IMR-90 (cell line): ENCODE measurements around the gene IRF2. TPM values are rescaled to one million over a fixed set of nuclear protein-coding genes. Genes with fewer than 3 reads are reported as not detected.

ENCODE experiments used
- ATAC-seq: fragments of 200-7000 bp; cut with Tn5 transposase; 2 replicates; pipeline ENCODE4 v1.9.1; 2020; ENCODE audit warnings: low read depth, mild to moderate bottlenecking, moderate library complexity
- BruUV-seq: library from RNA; stranded (reverse); fragments of 400-500 nt; replicated peaks from 2 replicates; lab custom pipeline; 2021; lab: Mats Ljungman, UMichigan
- CTCF ChIA-PET: fragments of 300-600 bp; formaldehyde crosslinking; extraction: SDS; loops from one replicate; lab custom pipeline; 2021; ENCODE audit warnings: antibody characterized with exemption; lab: Yijun Ruan, JAX
- POLR2A ChIA-PET: fragments of 300-600 bp; sonication (Branson Sonifier 250); formaldehyde crosslinking; loops from one replicate; lab custom pipeline; 2022; ENCODE audit warnings: antibody characterized with exemption; ENCODE audit not compliant: unreplicated experiment; lab: Charles Lee
- DNase-seq: peaks from one replicate; pipeline ENCODE4 v3.0.0; 2013
- H2AFZ ChIP-seq: replicated peaks from 2 replicates; pipeline ENCODE3; 2013; ENCODE audit warnings: low read length, mild to moderate bottlenecking; ENCODE audit not compliant: poor library complexity
- H2AK5ac ChIP-seq: 2 replicates; pipeline ENCODE4 v1.6.1; 2013; ENCODE audit warnings: low read depth, low read length, inconsistent platforms
- H2AK9ac ChIP-seq: replicated peaks from 2 replicates; pipeline ENCODE3; 2013; ENCODE audit warnings: mild to moderate bottlenecking, low read depth, low read length, moderate library complexity; ENCODE audit not compliant: poor library complexity
- H2BK120ac ChIP-seq: 2 replicates; pipeline ENCODE4 v1.6.1; 2013; ENCODE audit warnings: low read depth, low read length, inconsistent platforms
- H2BK15ac ChIP-seq: 3 replicates; pipeline ENCODE4 v1.6.1; 2013; ENCODE audit warnings: low read depth, low read length, inconsistent platforms
- H2BK20ac ChIP-seq: 2 replicates; pipeline ENCODE4 v1.6.1; 2013; ENCODE audit warnings: low read depth, mild to moderate bottlenecking, inconsistent platforms, low read length, moderate library complexity
- H2BK5ac ChIP-seq: 2 replicates; pipeline ENCODE4 v1.6.1; 2013; ENCODE audit warnings: mild to moderate bottlenecking, low read depth, low read length, inconsistent platforms; ENCODE audit not compliant: poor library complexity, severe bottlenecking
- H3K14ac ChIP-seq: replicated peaks from 2 replicates; pipeline ENCODE4 v1.6.1; 2013; ENCODE audit warnings: low read depth, low read length, inconsistent platforms
- H3K18ac ChIP-seq: 2 replicates; pipeline ENCODE4 v1.6.1; 2013; ENCODE audit warnings: low read depth, low read length, control low read depth
- H3K23ac ChIP-seq: 2 replicates; pipeline ENCODE4 v1.6.1; 2013; ENCODE audit warnings: low read depth, low read length, inconsistent platforms
- H3K27ac ChIP-seq: 2 replicates; pipeline ENCODE4 v1.5.1; 2013; ENCODE audit warnings: mild to moderate bottlenecking, control low read depth, low read length; ENCODE audit not compliant: insufficient read depth
- H3K27me3 ChIP-seq: 2 replicates; pipeline ENCODE4 v1.6.1; 2013; ENCODE audit warnings: low read length; ENCODE audit not compliant: control insufficient read depth, insufficient read depth
- H3K36me3 ChIP-seq: 2 replicates; pipeline ENCODE4 v1.6.1; 2013; ENCODE audit warnings: low read length, mixed read lengths; ENCODE audit not compliant: control insufficient read depth, insufficient read depth
- H3K4ac ChIP-seq: 2 replicates; pipeline ENCODE4 v1.6.1; 2013; ENCODE audit warnings: low read depth, low read length, inconsistent platforms
- H3K4me1 ChIP-seq: 2 replicates; pipeline ENCODE4 v1.6.1; 2013; ENCODE audit warnings: low read length, mixed read lengths; ENCODE audit not compliant: control insufficient read depth, insufficient read depth
- H3K4me2 ChIP-seq: 2 replicates; pipeline ENCODE4 v1.6.1; 2013; ENCODE audit warnings: low read depth, mild to moderate bottlenecking, control low read depth, low read length, moderate library complexity
- H3K4me3 ChIP-seq: 2 replicates; pipeline ENCODE4 v1.5.1; 2013; ENCODE audit warnings: low read depth, mild to moderate bottlenecking, control low read depth, low read length, moderate library complexity; ENCODE audit not compliant: insufficient read depth
- H3K56ac ChIP-seq: 2 replicates; pipeline ENCODE4 v1.6.1; 2013; ENCODE audit warnings: low read length, inconsistent platforms; ENCODE audit not compliant: insufficient read depth; ENCODE audit errors: extremely low read depth
- H3K79me1 ChIP-seq, 2 experiments: 2 replicates each; pipeline ENCODE4 v1.6.1; 2013; ENCODE audit warnings: low read length in 2 of 2, inconsistent platforms in 1 of 2, low read depth in 1 of 2
- H3K9ac ChIP-seq: 2 replicates; pipeline ENCODE4 v1.6.1; 2013; ENCODE audit warnings: low read depth, low read length, control low read depth
- H3K9me1 ChIP-seq: 2 replicates; pipeline ENCODE4 v1.6.1; 2013; ENCODE audit warnings: low read length, inconsistent platforms; ENCODE audit not compliant: insufficient read depth
- H3K9me3 ChIP-seq: 2 replicates; pipeline ENCODE4 v1.6.1; 2013; ENCODE audit warnings: low read length; ENCODE audit not compliant: control insufficient read depth, insufficient read depth
- H4K20me1 ChIP-seq: 2 replicates; pipeline ENCODE4 v1.6.1; 2013; ENCODE audit warnings: low read length, inconsistent platforms; ENCODE audit not compliant: insufficient read depth
- H4K5ac ChIP-seq: 2 replicates; pipeline ENCODE4 v1.6.1; 2013; ENCODE audit warnings: mild to moderate bottlenecking, low read depth, low read length, control low read depth
- H4K8ac ChIP-seq, 2 experiments: 2 replicates each; pipeline ENCODE4 v1.6.1; 2013; ENCODE audit warnings: low read depth in 2 of 2, low read length in 2 of 2, control low read depth in 1 of 2, inconsistent platforms in 1 of 2
- H4K91ac ChIP-seq: 2 replicates; pipeline ENCODE4 v1.6.1; 2013; ENCODE audit warnings: low read depth, low read length, inconsistent platforms; ENCODE audit not compliant: insufficient read depth
- CEBPB ChIP-seq: IDR thresholded peaks from 2 replicates; pipeline ENCODE4 v1.6.1; 2012; ENCODE audit warnings: low read depth, low read length, improper control_type of control experiment
- FOS ChIP-seq: fragments of 150-350 bp; IDR thresholded peaks from 2 replicates; pipeline ENCODE4 v1.6.1; 2016; ENCODE audit warnings: low read depth, low read length
- MAFK ChIP-seq: IDR thresholded peaks from 2 replicates; pipeline ENCODE4 v1.6.1; 2012; ENCODE audit warnings: low read depth, low read length, improper control_type of control experiment
- POLR2A ChIP-seq: IDR thresholded peaks from 2 replicates; pipeline ENCODE4 v1.6.1; 2012; ENCODE audit warnings: mild to moderate bottlenecking, low read depth, low read length
- RCOR1 ChIP-seq: IDR thresholded peaks from 2 replicates; pipeline ENCODE4 v1.6.1; 2012; ENCODE audit warnings: mild to moderate bottlenecking, low read length, improper control_type of control experiment; ENCODE audit not compliant: insufficient replicate concordance
- RFX5 ChIP-seq: IDR thresholded peaks from 2 replicates; pipeline ENCODE4 v1.8.0; 2012; ENCODE audit warnings: low read depth, mild to moderate bottlenecking, low read length, moderate library complexity
- WGBS, 2 experiments: methylation state at CpG; one replicate each; pipeline versions ENCODE4 v1.1.5 to v1.1.7; 2013; ENCODE audit warnings: missing lambda C conversion rate in 2 of 2; ENCODE audit not compliant: insufficient read length in 1 of 2; ENCODE audit errors: extremely low coverage in 2 of 2; 5-methylcytosine and 5-hydroxymethylcytosine counted together
- dilution Hi-C: fragments of 300-500 bp; cut with HindIII; formaldehyde crosslinking; loops from one replicate; pipeline ENCODE4 v1.14.3; 2018; ENCODE audit warnings: low sequenced_read_pairs; ENCODE audit not compliant: unreplicated experiment
- in situ Hi-C: fragments of 300-500 bp; cut with MboI; formaldehyde crosslinking; loops from 3 replicates; pipeline ENCODE4 v1.14.3; 2019; ENCODE audit warnings: low sequenced_read_pairs, inconsistent platforms, mixed read lengths
- intact Hi-C: fragments of 100-400 bp; cut with micrococcal nuclease; formaldehyde crosslinking; loops from 2 replicates; pipeline ENCODE4 v1.10.0; 2022
- polyA plus RNA-seq, 3 experiments: library from polyadenylated mRNA; depleted of rRNA; stranded (reverse); fragments of >200 nt; gene quantifications; 2 replicates each; pipeline ENCODE4 v1.2.3, GENCODE V29; 2012; ENCODE audit warnings: low replicate concordance in 1 of 3
- total RNA-seq: library from RNA; depleted of rRNA; stranded (reverse); fragments of >200 nt; gene quantifications from 2 replicates; pipeline ENCODE4 v1.2.3, GENCODE V29; 2012
- TF ChIP-seq, protein P1 (sequence below): conservative IDR thresholded peaks from 2 replicates; pipeline ENCODE4 v1.5.1; 2012; ENCODE audit warnings: mild to moderate bottlenecking, low read depth, low read length, improper control_type of control experiment

The IRF2 gene
- total and polyA plus RNA-seq, 2 of the 4 experiments (the other 2 are of a cell fraction), result 16.5 to 21.9 TPM

DNA sequence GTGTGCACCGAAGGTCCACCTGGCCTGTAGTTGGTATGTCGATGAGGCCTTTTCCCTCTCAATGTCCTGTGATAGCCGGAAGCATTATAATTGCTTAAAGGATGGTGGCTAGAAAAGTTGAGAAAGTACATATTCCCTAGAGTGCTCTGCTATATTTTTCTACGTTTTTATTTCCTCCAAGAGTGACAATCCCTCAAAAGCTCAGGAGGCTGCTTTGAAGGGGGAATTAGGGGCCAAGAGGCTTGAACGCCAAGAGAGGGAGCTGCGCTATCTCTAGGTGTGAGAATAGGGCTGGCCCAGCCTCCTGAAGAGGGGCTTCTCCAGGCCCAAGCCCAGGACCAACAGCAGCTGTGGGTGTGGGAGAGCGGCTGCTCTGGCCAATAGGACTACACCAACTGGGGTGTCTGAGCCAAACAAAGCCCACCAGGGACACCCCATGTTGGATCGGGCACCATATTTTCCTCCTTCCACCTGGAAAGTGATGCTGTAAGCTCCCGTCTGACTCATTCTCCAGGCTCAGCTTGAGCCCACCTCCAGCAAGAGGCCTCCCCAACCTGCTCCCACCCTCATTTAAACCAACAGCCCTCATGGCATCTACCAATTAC lies 124.0 kb downstream of the IRF2 start:
- Histone ChIP-seq H3K4me3 (no peak overlapping the region), H3K14ac (no peak overlapping the region), H2AK9ac (no peak overlapping the region), H4K8ac (no peak overlapping the region; a peak in 1 of 4 replicates), H3K4me1 (peaks cover 29% of the 10 kb centered on the region), H3K36me3 (no peaks in the 10 kb centered on the region), H2AK5ac (no peak overlapping the region), H2BK15ac (no peak overlapping the region), H2BK5ac (no peak overlapping the region), H3K27ac (no peak overlapping the region), H3K18ac (no peak overlapping the region; the same call in 1 of the 2 replicates), H4K91ac (no peak overlapping the region), H3K79me1 (no peaks in the 10 kb centered on the region), H4K20me1 (no peaks in the 10 kb centered on the region), H3K4me2 (no peak overlapping the region), H3K4ac (no peak overlapping the region), H2AFZ (no peak overlapping the region), H3K23ac (no peak overlapping the region), H3K9me1 (peaks cover 9% of the 10 kb centered on the region; the same call in 1 of the 2 replicates), H3K9me3 (no peaks in the 10 kb centered on the region), H3K9ac (no peak overlapping the region), H3K56ac (no peak overlapping the region), H2BK20ac (no peak overlapping the region), H3K27me3 (no peaks in the 10 kb centered on the region), H4K5ac (no peak overlapping the region; the same call in 1 of the 2 replicates), H2BK120ac (no peak overlapping the region)
- intact Hi-C loops (no loop called here), in situ Hi-C loops (no loop called here), dilution Hi-C loops (no loop called here)
- ChIA-PET CTCF (no interaction called here), POLR2A (interaction anchor here (0.6 kb wide), 1 partner anchor 11 kb away, joined by 3 read pairs; no protein-coding TSS in a partner anchor)
- no peak for TF ChIP-seq MAFK
- no peak for TF ChIP-seq CEBPB
- no peak for TF ChIP-seq RCOR1
- no peak for TF ChIP-seq POLR2A
- no peak for TF ChIP-seq FOS
- TF ChIP-seq, protein P1, sequence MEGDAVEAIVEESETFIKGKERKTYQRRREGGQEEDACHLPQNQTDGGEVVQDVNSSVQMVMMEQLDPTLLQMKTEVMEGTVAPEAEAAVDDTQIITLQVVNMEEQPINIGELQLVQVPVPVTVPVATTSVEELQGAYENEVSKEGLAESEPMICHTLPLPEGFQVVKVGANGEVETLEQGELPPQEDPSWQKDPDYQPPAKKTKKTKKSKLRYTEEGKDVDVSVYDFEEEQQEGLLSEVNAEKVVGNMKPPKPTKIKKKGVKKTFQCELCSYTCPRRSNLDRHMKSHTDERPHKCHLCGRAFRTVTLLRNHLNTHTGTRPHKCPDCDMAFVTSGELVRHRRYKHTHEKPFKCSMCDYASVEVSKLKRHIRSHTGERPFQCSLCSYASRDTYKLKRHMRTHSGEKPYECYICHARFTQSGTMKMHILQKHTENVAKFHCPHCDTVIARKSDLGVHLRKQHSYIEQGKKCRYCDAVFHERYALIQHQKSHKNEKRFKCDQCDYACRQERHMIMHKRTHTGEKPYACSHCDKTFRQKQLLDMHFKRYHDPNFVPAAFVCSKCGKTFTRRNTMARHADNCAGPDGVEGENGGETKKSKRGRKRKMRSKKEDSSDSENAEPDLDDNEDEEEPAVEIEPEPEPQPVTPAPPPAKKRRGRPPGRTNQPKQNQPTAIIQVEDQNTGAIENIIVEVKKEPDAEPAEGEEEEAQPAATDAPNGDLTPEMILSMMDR, result no peak
- TF ChIP-seq RFX5, result no peak
- BruUV-seq, result no TSS peak
- WGBS, 2 experiments, result 100% methylated on average over 1 of the region's 9 CpGs; no CpG with 5 or more reads in 1 of the 2 experiments
- no peak for DNase-seq
- ATAC-seq, result no peak
